GM15510 (cell line): ENCODE data around the gene MOSPD3.

Source experiments
- POLR2A ChIP-seq: IDR thresholded peaks from 3 replicates; pipeline ENCODE4 v1.6.1; 2011; ENCODE audit warnings: borderline replicate concordance; ENCODE audit not compliant: insufficient read length; ENCODE audit errors: extremely low read depth

The MOSPD3 gene

GRCh38 chr7:100611983-100612729, at the start of gene MOSPD3:
Gene MOSPD3, plus strand, starts transcription at chr7:100612540. Its CDS starts 252 bp downstream, at chr7:100612792.
- peak; percentile 83 for TF ChIP-seq POLR2A

- TF ChIP-seq POLR2A, result no peak
These were observed 49.2 kb upstream of the MOSPD3 start for GRCh38 chr7:100563100-100563564.

- no peak for TF ChIP-seq POLR2A
These were observed 48.4 kb upstream of the MOSPD3 start for GRCh38 chr7:100563809-100564400.

GRCh38 chr7:100565133-100565571, 47.2 kb upstream of the MOSPD3 start:
- TF ChIP-seq POLR2A, result no peak

GRCh38 chr7:100566018-100566531, 46.3 kb upstream of the MOSPD3 start:
- TF ChIP-seq POLR2A, result no peak

GRCh38 chr7:100567031-100567730, 45.2 kb upstream of the MOSPD3 start:
- TF ChIP-seq POLR2A, result peak; percentile 5

GRCh38 chr7:100567751-100568175, 44.6 kb upstream of the MOSPD3 start:
- no peak for TF ChIP-seq POLR2A

- TF ChIP-seq POLR2A, result peak; percentile 25
These were observed 44.0 kb upstream of the MOSPD3 start for GRCh38 chr7:100568176-100568895.

- no peak for TF ChIP-seq POLR2A
These were observed 43.2 kb upstream of the MOSPD3 start for GRCh38 chr7:100568896-100569844.

- no peak for TF ChIP-seq POLR2A
These were observed 41.1 kb upstream of the MOSPD3 start for GRCh38 chr7:100570954-100571828.

- TF ChIP-seq POLR2A, result no peak
These were observed 40.6 kb upstream of the MOSPD3 start for GRCh38 chr7:100571829-100572116.

GRCh38 chr7:100572281-100572948, 39.9 kb upstream of the MOSPD3 start:
- no peak for TF ChIP-seq POLR2A
